Measurements from ENCODE around the gene OR4D1. TPM values are rescaled to one million over a fixed set of nuclear protein-coding genes. Genes with fewer than 3 reads are reported as not detected.
A peak's percentile ranks its signal among the peaks of the same experiment; 100 is the strongest.

OR4D1 gene
- total and polyA plus RNA-seq, 9 of the 15 experiments (the other 6 are each of a cell fraction or from before 2014, with no cell fraction given), result not detected

DNA sequence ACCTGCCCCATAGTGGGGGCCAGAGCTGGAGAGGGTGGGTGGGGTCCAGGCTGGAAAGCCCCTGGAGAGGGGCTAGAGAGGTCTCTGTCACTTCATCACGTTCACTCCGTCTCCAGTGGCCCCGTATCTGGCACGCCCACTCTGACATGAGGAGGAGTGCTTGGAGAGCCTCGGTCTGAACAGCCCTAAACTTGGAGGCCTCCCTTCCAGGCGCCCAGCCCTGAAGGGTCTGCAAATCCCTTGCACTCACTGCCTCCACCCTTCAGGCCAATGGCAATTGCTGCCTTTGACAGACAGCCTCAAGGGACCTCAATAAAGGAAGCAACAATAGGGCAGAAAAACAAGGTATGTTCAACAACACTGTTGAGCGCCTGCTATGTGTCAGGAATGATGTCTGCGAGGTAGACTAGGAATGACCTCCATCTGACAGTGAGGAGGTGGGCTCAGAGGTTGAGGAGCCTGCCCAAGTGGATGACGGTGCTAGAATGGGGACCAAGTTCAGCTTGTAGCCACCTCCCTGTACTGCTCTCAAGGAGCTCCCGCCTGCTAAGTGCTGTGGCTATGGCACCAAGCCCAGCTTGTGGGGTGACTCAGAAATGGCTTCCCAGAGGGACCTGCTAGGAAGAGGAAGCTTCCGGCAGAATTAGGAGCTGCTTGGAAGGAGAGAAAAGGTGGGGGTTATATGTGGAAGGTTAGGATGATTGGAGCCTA, 41.4 kb downstream of the OR4D1 start (continued):
- TF ChIP-seq, protein P1, sequence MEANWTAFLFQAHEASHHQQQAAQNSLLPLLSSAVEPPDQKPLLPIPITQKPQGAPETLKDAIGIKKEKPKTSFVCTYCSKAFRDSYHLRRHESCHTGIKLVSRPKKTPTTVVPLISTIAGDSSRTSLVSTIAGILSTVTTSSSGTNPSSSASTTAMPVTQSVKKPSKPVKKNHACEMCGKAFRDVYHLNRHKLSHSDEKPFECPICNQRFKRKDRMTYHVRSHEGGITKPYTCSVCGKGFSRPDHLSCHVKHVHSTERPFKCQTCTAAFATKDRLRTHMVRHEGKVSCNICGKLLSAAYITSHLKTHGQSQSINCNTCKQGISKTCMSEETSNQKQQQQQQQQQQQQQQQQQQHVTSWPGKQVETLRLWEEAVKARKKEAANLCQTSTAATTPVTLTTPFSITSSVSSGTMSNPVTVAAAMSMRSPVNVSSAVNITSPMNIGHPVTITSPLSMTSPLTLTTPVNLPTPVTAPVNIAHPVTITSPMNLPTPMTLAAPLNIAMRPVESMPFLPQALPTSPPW (CRISPR knock-in tag; IDR thresholded peaks at IDR 0.05), result peak; percentile 42; the same call in 1 of the 2 replicates
- no peak for TF ChIP-seq PURB (CRISPR knock-in tag; IDR thresholded peaks at IDR 0.05; ENCODE audit: low read depth)
- TF ChIP-seq MAZ (CRISPR knock-in tag; conservative IDR thresholded peaks at IDR 0.05 in 1 of 2, IDR thresholded peaks at IDR 0.05 in 1 of 2), result 0 out of 4 replicates have a peak, but pooled peaks of 1 of the 2 experiments have one; percentile 34
- no peak for TF ChIP-seq CXXC5 (CRISPR knock-in tag; IDR thresholded peaks at IDR 0.05)
- 0 out of 2 replicates have a peak, but pooled peaks have one; percentile 21 for TF ChIP-seq ARID1B (IDR thresholded peaks at IDR 0.05)
- peak in 1 of 3 experiments; percentile 56 for TF ChIP-seq YY1 (IDR thresholded peaks at IDR 0.05; ENCODE audit: borderline replicate concordance in 1 of 3, control insufficient read depth in 1 of 3, extremely low read depth in 1 of 3, insufficient read depth in 3 of 3, insufficient read length in 1 of 3, insufficient replicate concordance in 2 of 3, low read depth in 1 of 3, low read length in 2 of 3)
- no peak for TF ChIP-seq TCF7 (IDR thresholded peaks at IDR 0.05; ENCODE audit: borderline replicate concordance)
- TF ChIP-seq GABPB1 (CRISPR knock-in tag; IDR thresholded peaks at IDR 0.05), result 0 out of 2 replicates have a peak, but pooled peaks have one; percentile 23
- TF ChIP-seq, protein P2, sequence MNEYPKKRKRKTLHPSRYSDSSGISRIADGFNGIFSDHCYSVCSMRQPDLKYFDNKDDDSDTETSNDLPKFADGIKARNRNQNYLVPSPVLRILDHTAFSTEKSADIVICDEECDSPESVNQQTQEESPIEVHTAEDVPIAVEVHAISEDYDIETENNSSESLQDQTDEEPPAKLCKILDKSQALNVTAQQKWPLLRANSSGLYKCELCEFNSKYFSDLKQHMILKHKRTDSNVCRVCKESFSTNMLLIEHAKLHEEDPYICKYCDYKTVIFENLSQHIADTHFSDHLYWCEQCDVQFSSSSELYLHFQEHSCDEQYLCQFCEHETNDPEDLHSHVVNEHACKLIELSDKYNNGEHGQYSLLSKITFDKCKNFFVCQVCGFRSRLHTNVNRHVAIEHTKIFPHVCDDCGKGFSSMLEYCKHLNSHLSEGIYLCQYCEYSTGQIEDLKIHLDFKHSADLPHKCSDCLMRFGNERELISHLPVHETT (CRISPR knock-in tag; conservative IDR thresholded peaks at IDR 0.05 in 1 of 2, IDR thresholded peaks at IDR 0.05 in 1 of 2), result 0 out of 4 replicates have a peak, but pooled peaks of 1 of the 2 experiments have one; percentile 34
- peak; percentile 53 for TF ChIP-seq NFIC (IDR thresholded peaks at IDR 0.05)
- TF ChIP-seq HNRNPK (IDR thresholded peaks at IDR 0.05; ENCODE audit: low read depth, low read length, poor library complexity, severe bottlenecking), result no peak
- TF ChIP-seq, protein P3, sequence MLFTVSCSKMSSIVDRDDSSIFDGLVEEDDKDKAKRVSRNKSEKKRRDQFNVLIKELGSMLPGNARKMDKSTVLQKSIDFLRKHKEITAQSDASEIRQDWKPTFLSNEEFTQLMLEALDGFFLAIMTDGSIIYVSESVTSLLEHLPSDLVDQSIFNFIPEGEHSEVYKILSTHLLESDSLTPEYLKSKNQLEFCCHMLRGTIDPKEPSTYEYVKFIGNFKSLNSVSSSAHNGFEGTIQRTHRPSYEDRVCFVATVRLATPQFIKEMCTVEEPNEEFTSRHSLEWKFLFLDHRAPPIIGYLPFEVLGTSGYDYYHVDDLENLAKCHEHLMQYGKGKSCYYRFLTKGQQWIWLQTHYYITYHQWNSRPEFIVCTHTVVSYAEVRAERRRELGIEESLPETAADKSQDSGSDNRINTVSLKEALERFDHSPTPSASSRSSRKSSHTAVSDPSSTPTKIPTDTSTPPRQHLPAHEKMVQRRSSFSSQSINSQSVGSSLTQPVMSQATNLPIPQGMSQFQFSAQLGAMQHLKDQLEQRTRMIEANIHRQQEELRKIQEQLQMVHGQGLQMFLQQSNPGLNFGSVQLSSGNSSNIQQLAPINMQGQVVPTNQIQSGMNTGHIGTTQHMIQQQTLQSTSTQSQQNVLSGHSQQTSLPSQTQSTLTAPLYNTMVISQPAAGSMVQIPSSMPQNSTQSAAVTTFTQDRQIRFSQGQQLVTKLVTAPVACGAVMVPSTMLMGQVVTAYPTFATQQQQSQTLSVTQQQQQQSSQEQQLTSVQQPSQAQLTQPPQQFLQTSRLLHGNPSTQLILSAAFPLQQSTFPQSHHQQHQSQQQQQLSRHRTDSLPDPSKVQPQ (CRISPR knock-in tag; IDR thresholded peaks at IDR 0.05; ENCODE audit: borderline replicate concordance), result no peak
- TF ChIP-seq, protein P4, sequence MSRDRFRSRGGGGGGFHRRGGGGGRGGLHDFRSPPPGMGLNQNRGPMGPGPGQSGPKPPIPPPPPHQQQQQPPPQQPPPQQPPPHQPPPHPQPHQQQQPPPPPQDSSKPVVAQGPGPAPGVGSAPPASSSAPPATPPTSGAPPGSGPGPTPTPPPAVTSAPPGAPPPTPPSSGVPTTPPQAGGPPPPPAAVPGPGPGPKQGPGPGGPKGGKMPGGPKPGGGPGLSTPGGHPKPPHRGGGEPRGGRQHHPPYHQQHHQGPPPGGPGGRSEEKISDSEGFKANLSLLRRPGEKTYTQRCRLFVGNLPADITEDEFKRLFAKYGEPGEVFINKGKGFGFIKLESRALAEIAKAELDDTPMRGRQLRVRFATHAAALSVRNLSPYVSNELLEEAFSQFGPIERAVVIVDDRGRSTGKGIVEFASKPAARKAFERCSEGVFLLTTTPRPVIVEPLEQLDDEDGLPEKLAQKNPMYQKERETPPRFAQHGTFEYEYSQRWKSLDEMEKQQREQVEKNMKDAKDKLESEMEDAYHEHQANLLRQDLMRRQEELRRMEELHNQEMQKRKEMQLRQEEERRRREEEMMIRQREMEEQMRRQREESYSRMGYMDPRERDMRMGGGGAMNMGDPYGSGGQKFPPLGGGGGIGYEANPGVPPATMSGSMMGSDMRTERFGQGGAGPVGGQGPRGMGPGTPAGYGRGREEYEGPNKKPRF (IDR thresholded peaks at IDR 0.05; ENCODE audit: low read depth, low read length), result no peak
- no peak for TF ChIP-seq FOXA1 (IDR thresholded peaks at IDR 0.05; ENCODE audit: borderline replicate concordance)
- TF ChIP-seq, protein P5, sequence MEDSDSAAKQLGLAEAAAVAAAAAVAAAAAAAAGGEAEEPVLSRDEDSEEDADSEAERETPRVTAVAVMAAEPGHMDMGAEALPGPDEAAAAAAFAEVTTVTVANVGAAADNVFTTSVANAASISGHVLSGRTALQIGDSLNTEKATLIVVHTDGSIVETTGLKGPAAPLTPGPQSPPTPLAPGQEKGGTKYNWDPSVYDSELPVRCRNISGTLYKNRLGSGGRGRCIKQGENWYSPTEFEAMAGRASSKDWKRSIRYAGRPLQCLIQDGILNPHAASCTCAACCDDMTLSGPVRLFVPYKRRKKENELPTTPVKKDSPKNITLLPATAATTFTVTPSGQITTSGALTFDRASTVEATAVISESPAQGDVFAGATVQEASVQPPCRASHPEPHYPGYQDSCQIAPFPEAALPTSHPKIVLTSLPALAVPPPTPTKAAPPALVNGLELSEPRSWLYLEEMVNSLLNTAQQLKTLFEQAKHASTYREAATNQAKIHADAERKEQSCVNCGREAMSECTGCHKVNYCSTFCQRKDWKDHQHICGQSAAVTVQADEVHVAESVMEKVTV (CRISPR knock-in tag; IDR thresholded peaks at IDR 0.05), result no peak
